PC-3 (cell line): ENCODE results near the gene PTPA. TPM values are rescaled to one million over a fixed set of nuclear protein-coding genes. Genes with fewer than 3 reads are reported as not detected.

Experiments
- ATAC-seq: fragments of 200-7000 bp; cut with Tn5 transposase; 2 replicates; pipeline ENCODE4 v1.9.1; 2020; ENCODE audit warnings: mild to moderate bottlenecking, moderate library complexity
- BruUV-seq: library from RNA; stranded (reverse); fragments of 400-500 nt; replicated peaks from 2 replicates; lab custom pipeline; 2021; lab: Mats Ljungman, UMichigan
- CTCF ChIA-PET: fragments of 300-600 bp; sonication (Branson Sonifier 250); formaldehyde crosslinking; loops from one replicate; lab custom pipeline; 2022; ENCODE audit warnings: antibody characterized with exemption; lab: Charles Lee
- POLR2A ChIA-PET: fragments of 300-600 bp; sonication (Branson Sonifier 250); formaldehyde crosslinking; loops from one replicate; lab custom pipeline; 2022; ENCODE audit warnings: antibody characterized with exemption; ENCODE audit not compliant: unreplicated experiment; lab: Charles Lee
- DNase-seq: peaks from one replicate; pipeline ENCODE4 v3.0.0-alpha.2; 2015
- H2AFZ ChIP-seq: fragments of 300-600 bp; sonication (generic); 2 replicates; pipeline ENCODE4 v1.6.0; 2016; ENCODE audit warnings: antibody characterized with exemption, low read length
- H3F3A ChIP-seq: fragments of 300-600 bp; sonication (generic); one replicate; pipeline ENCODE4 v1.6.0; 2017; ENCODE audit warnings: antibody characterized with exemption, low read length, control low read depth, mild to moderate bottlenecking; ENCODE audit not compliant: unreplicated experiment
- H3K27ac ChIP-seq: fragments of 300-600 bp; sonication (generic); 2 replicates; pipeline ENCODE4 v1.5.1; 2016; ENCODE audit warnings: mild to moderate bottlenecking, low read length
- H3K27me3 ChIP-seq: fragments of 300-600 bp; sonication (generic); 2 replicates; pipeline ENCODE4 v1.6.1; 2016; ENCODE audit warnings: low read length, mixed read lengths
- H3K36me3 ChIP-seq: fragments of 300-600 bp; sonication (generic); 2 replicates; pipeline ENCODE4 v1.6.1; 2016; ENCODE audit warnings: low read depth, mixed run types, low read length, mixed read lengths
- H3K4me1 ChIP-seq: fragments of 300-600 bp; sonication (generic); 2 replicates; pipeline ENCODE4 v1.5.1; 2016; ENCODE audit warnings: low read length; ENCODE audit not compliant: insufficient read depth
- H3K4me2 ChIP-seq: fragments of 300-600 bp; sonication (generic); 2 replicates; pipeline ENCODE4 v1.6.0; 2016; ENCODE audit warnings: low read length
- H3K4me3 ChIP-seq: fragments of 300-600 bp; sonication (generic); 2 replicates; pipeline ENCODE4 v1.5.1; 2016; ENCODE audit warnings: mild to moderate bottlenecking, low read length, mixed read lengths
- H3K79me2 ChIP-seq: fragments of 300-600 bp; sonication (generic); 2 replicates; pipeline ENCODE4 v1.6.1; 2017; ENCODE audit warnings: low read length, mixed read lengths
- H3K9ac ChIP-seq: fragments of 300-600 bp; sonication (generic); 2 replicates; pipeline ENCODE4 v1.6.0; 2016; ENCODE audit warnings: mild to moderate bottlenecking, low read length
- H3K9me2 ChIP-seq: fragments of 300-600 bp; sonication (generic); replicated peaks from 2 replicates; pipeline ENCODE4 v1.6.1; 2016; ENCODE audit warnings: mixed run types, low read length, mixed read lengths
- H3K9me3 ChIP-seq: fragments of 300-600 bp; sonication (generic); 2 replicates; pipeline ENCODE4 v1.6.1; 2016; ENCODE audit warnings: low read length, mixed read lengths
- H4K20me1 ChIP-seq: fragments of 300-600 bp; sonication (generic); 2 replicates; pipeline ENCODE4 v1.6.1; 2016; ENCODE audit warnings: low read length, mixed read lengths
- CTCF ChIP-seq: fragments of 300-600 bp; sonication (generic); conservative IDR thresholded peaks from 2 replicates; pipeline ENCODE4 v1.5.1; 2017; ENCODE audit warnings: antibody characterized with exemption, low read depth, mild to moderate bottlenecking, low read length
- EZH2 ChIP-seq: fragments of 300-600 bp; sonication (generic); IDR thresholded peaks from one replicate; pipeline ENCODE4 v1.6.1; 2017; ENCODE audit warnings: antibody characterized with exemption, mild to moderate bottlenecking, low read length; ENCODE audit not compliant: unreplicated experiment
- EZH2phosphoT487 ChIP-seq: fragments of 300-600 bp; sonication (generic); IDR thresholded peaks from 2 replicates; pipeline ENCODE4 v1.6.1; 2018; ENCODE audit warnings: mild to moderate bottlenecking, antibody characterized with exemption, low read length, borderline replicate concordance
- intact Hi-C: fragments of 100-400 bp; cut with micrococcal nuclease; formaldehyde crosslinking; loops from 2 replicates; pipeline ENCODE4 v1.9.0; 2023
- total RNA-seq: library from RNA; depleted of rRNA; stranded (reverse); fragments of >200 nt; gene quantifications from 2 replicates; pipeline ENCODE4 v1.2.3, GENCODE V29; 2014

PTPA gene
- total RNA-seq, 1 experiment from 2014 or later = 138 TPM

- Histone ChIP-seq H3K9me3 (no peaks in the 10 kb centered on the region), H2AFZ (no peak overlapping the region), H3K27me3 (no peaks in the 10 kb centered on the region), H3K79me2 (no peaks in the 10 kb centered on the region), H3K4me1 (peaks cover 4% of the 10 kb centered on the region), H3K4me3 (no peak overlapping the region), H3K36me3 (no peaks in the 10 kb centered on the region), H3K9me2 (no peaks in the 10 kb centered on the region), H3K27ac (no peak overlapping the region), H4K20me1 (no peaks in the 10 kb centered on the region), H3K4me2 (no peak overlapping the region), H3K9ac (no peak overlapping the region), H3F3A (no peaks in the 10 kb centered on the region)
- ChIA-PET POLR2A (no interaction called here), CTCF (no interaction called here)
- BruUV-seq = no TSS peak
- intact Hi-C loops = no loop called here
- DNase-seq (no peak), ATAC-seq (no peak)
- TF ChIP-seq CTCF (no peak), EZH2 (no peak), EZH2phosphoT487 (no peak)
Measured at GRCh38 chr9:129064499-129064908, 46.7 kb upstream of the PTPA start.

GRCh38 chr9:129068110-129068509 lies 43.1 kb upstream of the PTPA start:
- H3K4me1 ChIP-seq = no peaks in the 10 kb centered on the region
- no peaks in the 10 kb centered on the region for H3K36me3 ChIP-seq
- no peak overlapping the region for H2AFZ ChIP-seq
- H3K79me2 ChIP-seq = no peaks in the 10 kb centered on the region
- ChIA-PET CTCF (no interaction called here), POLR2A (interaction anchor here (0.6 kb wide), 1 partner anchor 101 kb away, joined by 6 read pairs; no protein-coding TSS in a partner anchor)
- no peak overlapping the region for H3K27ac ChIP-seq
- H3K9me3 ChIP-seq = no peaks in the 10 kb centered on the region
- H3K9me2 ChIP-seq = no peaks in the 10 kb centered on the region
- H3K9ac ChIP-seq = no peak overlapping the region
- H3K27me3 ChIP-seq = no peaks in the 10 kb centered on the region
- H3F3A ChIP-seq = no peaks in the 10 kb centered on the region
- TF ChIP-seq EZH2 (no peak), EZH2phosphoT487 (no peak), CTCF (no peak)
- no peak for ATAC-seq
- no peak overlapping the region for H3K4me3 ChIP-seq
- no peaks in the 10 kb centered on the region for H4K20me1 ChIP-seq
- BruUV-seq = no TSS peak
- no peak overlapping the region for H3K4me2 ChIP-seq
- intact Hi-C loops = no loop called here
- DNase-seq = no peak

- BruUV-seq = no TSS peak
- ChIA-PET CTCF (no interaction called here), POLR2A (interaction anchor here (0.6 kb wide), 1 partner anchor 102 kb away, joined by 6 read pairs; no protein-coding TSS in a partner anchor)
- H3K27ac ChIP-seq = no peak overlapping the region
- H3K9ac ChIP-seq = no peak overlapping the region
- intact Hi-C loops = no loop called here
- no peaks in the 10 kb centered on the region for H3K36me3 ChIP-seq
- H3K4me1 ChIP-seq = no peaks in the 10 kb centered on the region
- DNase-seq (no peak), ATAC-seq (no peak)
- no peak overlapping the region for H2AFZ ChIP-seq
- TF ChIP-seq EZH2phosphoT487 (no peak), EZH2 (no peak), CTCF (no peak)
- no peaks in the 10 kb centered on the region for H3K79me2 ChIP-seq
- no peaks in the 10 kb centered on the region for H3F3A ChIP-seq
- H3K4me2 ChIP-seq = no peak overlapping the region
- no peak overlapping the region for H3K4me3 ChIP-seq
- no peaks in the 10 kb centered on the region for H3K9me2 ChIP-seq
- H4K20me1 ChIP-seq = no peaks in the 10 kb centered on the region
- no peaks in the 10 kb centered on the region for H3K9me3 ChIP-seq
- no peaks in the 10 kb centered on the region for H3K27me3 ChIP-seq
Measured at GRCh38 chr9:129068990-129069861, 42.0 kb upstream of the PTPA start.
